ENCODE results near the gene BACH2.

Gene BACH2

GRCh38 chr6:90251295-90251992, 45.2 kb downstream of the BACH2 start:
- Histone ChIP-seq H3K27ac (ENCODE audit: low read depth, low read length) (peak overlapping the region; percentile 95), H3K36me3 (ENCODE audit: low read length) (peaks cover 12% of the 10 kb centered on the region; the same call in 1 of the 2 replicates), H4K20me1 (ENCODE audit: low read depth, low read length) (no peaks in the 10 kb centered on the region), H3K9me2 (replicated peaks; ENCODE audit: insufficient read depth, low read length) (no peaks in the 10 kb centered on the region), H3K79me2 (ENCODE audit: insufficient read depth, low read length) (peaks cover 16% of the 10 kb centered on the region; the same call in 1 of the 2 replicates), H3F3A (ENCODE audit: insufficient read depth) (peaks cover 33% of the 10 kb centered on the region), H2AFZ (ENCODE audit: low read depth, low read length, severe bottlenecking) (no peak overlapping the region), H3K4me3 (ENCODE audit: insufficient read depth, low read length, poor library complexity, severe bottlenecking) (peak overlapping the region; percentile 30), H3K4me2 (ENCODE audit: low read depth, low read length, poor library complexity, severe bottlenecking) (peak overlapping the region; percentile 76), H3K9ac (ENCODE audit: low read length) (peak overlapping the region; percentile 31), H3K27me3 (ENCODE audit: low read length) (no peaks in the 10 kb centered on the region), H3K9me3 (ENCODE audit: insufficient read depth, low read length) (no peaks in the 10 kb centered on the region)
- TF ChIP-seq EZH2phosphoT487 (conservative IDR thresholded peaks at IDR 0.05; ENCODE audit: low read length) = no peak
- TF ChIP-seq, protein P1, sequence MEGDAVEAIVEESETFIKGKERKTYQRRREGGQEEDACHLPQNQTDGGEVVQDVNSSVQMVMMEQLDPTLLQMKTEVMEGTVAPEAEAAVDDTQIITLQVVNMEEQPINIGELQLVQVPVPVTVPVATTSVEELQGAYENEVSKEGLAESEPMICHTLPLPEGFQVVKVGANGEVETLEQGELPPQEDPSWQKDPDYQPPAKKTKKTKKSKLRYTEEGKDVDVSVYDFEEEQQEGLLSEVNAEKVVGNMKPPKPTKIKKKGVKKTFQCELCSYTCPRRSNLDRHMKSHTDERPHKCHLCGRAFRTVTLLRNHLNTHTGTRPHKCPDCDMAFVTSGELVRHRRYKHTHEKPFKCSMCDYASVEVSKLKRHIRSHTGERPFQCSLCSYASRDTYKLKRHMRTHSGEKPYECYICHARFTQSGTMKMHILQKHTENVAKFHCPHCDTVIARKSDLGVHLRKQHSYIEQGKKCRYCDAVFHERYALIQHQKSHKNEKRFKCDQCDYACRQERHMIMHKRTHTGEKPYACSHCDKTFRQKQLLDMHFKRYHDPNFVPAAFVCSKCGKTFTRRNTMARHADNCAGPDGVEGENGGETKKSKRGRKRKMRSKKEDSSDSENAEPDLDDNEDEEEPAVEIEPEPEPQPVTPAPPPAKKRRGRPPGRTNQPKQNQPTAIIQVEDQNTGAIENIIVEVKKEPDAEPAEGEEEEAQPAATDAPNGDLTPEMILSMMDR (IDR thresholded peaks at IDR 0.05; ENCODE audit: insufficient read depth, low read length, poor library complexity, severe bottlenecking) = no peak

- no peak for TF ChIP-seq EZH2phosphoT487 (conservative IDR thresholded peaks at IDR 0.05; ENCODE audit: low read length)
- TF ChIP-seq, protein P1 (IDR thresholded peaks at IDR 0.05; ENCODE audit: insufficient read depth, low read length, poor library complexity, severe bottlenecking) = no peak
- Histone ChIP-seq H3K27me3 (ENCODE audit: low read length) (no peaks in the 10 kb centered on the region), H3K4me3 (ENCODE audit: insufficient read depth, low read length, poor library complexity, severe bottlenecking) (peak overlapping the region; percentile 30), H2AFZ (ENCODE audit: low read depth, low read length, severe bottlenecking) (no peak overlapping the region), H3K9me2 (replicated peaks; ENCODE audit: insufficient read depth, low read length) (no peaks in the 10 kb centered on the region), H3K79me2 (ENCODE audit: insufficient read depth, low read length) (peaks cover 16% of the 10 kb centered on the region; the same call in 1 of the 2 replicates), H3K4me2 (ENCODE audit: low read depth, low read length, poor library complexity, severe bottlenecking) (peak overlapping the region; percentile 76), H3K9me3 (ENCODE audit: insufficient read depth, low read length) (no peaks in the 10 kb centered on the region), H3K9ac (ENCODE audit: low read length) (peak overlapping the region; percentile 28), H3F3A (ENCODE audit: insufficient read depth) (peaks cover 33% of the 10 kb centered on the region), H3K27ac (ENCODE audit: low read depth, low read length) (peak overlapping the region; percentile 95), H4K20me1 (ENCODE audit: low read depth, low read length) (no peaks in the 10 kb centered on the region), H3K36me3 (ENCODE audit: low read length) (peaks cover 7% of the 10 kb centered on the region; the same call in 1 of the 2 replicates)
Measured at GRCh38 chr6:90250405-90250804, 46.2 kb downstream of the BACH2 start.

DNA sequence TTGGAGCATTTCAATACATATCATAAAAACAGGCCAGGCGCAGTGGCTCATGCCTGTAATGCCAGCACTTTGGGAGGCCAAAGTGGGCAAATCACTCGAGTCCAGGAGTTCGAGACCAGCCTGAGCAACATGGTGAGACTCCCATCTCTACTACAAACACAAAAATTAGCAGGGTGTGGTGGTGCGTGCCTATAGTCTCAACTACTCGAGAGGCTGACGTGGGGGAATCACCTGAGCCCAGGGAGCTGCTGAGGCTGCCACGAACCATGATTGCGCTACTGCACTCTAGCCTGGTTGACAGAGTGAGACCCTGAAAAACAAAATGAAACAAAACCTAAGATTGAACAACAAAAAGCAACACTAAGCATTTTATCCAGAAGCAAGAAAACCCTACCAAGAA, 47.2 kb downstream of the BACH2 start:
- TF ChIP-seq, protein P1 (IDR thresholded peaks at IDR 0.05; ENCODE audit: insufficient read depth, low read length, poor library complexity, severe bottlenecking) = no peak
- TF ChIP-seq EZH2phosphoT487 (conservative IDR thresholded peaks at IDR 0.05; ENCODE audit: low read length) = no peak
- Histone ChIP-seq H3K4me2 (ENCODE audit: low read depth, low read length, poor library complexity, severe bottlenecking) (peak overlapping the region; percentile 76), H3K79me2 (ENCODE audit: insufficient read depth, low read length) (peaks cover 12% of the 10 kb centered on the region; the same call in 1 of the 2 replicates), H4K20me1 (ENCODE audit: low read depth, low read length) (no peaks in the 10 kb centered on the region), H3K27me3 (ENCODE audit: low read length) (no peaks in the 10 kb centered on the region), H3K9me3 (ENCODE audit: insufficient read depth, low read length) (no peaks in the 10 kb centered on the region), H3K9me2 (replicated peaks; ENCODE audit: insufficient read depth, low read length) (no peaks in the 10 kb centered on the region), H3K9ac (ENCODE audit: low read length) (no peak overlapping the region), H3F3A (ENCODE audit: insufficient read depth) (peaks cover 33% of the 10 kb centered on the region), H3K36me3 (ENCODE audit: low read length) (peaks cover 7% of the 10 kb centered on the region; the same call in 1 of the 2 replicates), H3K4me3 (ENCODE audit: insufficient read depth, low read length, poor library complexity, severe bottlenecking) (no peak overlapping the region), H3K27ac (ENCODE audit: low read depth, low read length) (peak overlapping the region; percentile 95; the same call in 1 of the 2 replicates), H2AFZ (ENCODE audit: low read depth, low read length, severe bottlenecking) (no peak overlapping the region)
